GM12873 (cell line): ENCODE measurements around the gene ANKRD26.

Experiments used
- TF ChIP-seq, protein P1 (sequence below): IDR thresholded peaks from 2 replicates; pipeline ENCODE4 v1.5.1; 2012; ENCODE audit warnings: low read depth, mild to moderate bottlenecking, moderate library complexity, low read length, control low read depth; ENCODE audit not compliant: insufficient read depth; ENCODE audit errors: missing control alignments

Gene ANKRD26

GRCh38 chr10:26981232-26981824 lies 119.0 kb downstream of the ANKRD26 start:
- TF ChIP-seq, protein P1, sequence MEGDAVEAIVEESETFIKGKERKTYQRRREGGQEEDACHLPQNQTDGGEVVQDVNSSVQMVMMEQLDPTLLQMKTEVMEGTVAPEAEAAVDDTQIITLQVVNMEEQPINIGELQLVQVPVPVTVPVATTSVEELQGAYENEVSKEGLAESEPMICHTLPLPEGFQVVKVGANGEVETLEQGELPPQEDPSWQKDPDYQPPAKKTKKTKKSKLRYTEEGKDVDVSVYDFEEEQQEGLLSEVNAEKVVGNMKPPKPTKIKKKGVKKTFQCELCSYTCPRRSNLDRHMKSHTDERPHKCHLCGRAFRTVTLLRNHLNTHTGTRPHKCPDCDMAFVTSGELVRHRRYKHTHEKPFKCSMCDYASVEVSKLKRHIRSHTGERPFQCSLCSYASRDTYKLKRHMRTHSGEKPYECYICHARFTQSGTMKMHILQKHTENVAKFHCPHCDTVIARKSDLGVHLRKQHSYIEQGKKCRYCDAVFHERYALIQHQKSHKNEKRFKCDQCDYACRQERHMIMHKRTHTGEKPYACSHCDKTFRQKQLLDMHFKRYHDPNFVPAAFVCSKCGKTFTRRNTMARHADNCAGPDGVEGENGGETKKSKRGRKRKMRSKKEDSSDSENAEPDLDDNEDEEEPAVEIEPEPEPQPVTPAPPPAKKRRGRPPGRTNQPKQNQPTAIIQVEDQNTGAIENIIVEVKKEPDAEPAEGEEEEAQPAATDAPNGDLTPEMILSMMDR, result no peak

GRCh38 chr10:26978519-26978918 lies 121.8 kb downstream of the ANKRD26 start:
- TF ChIP-seq, protein P1, result no peak

DNA sequence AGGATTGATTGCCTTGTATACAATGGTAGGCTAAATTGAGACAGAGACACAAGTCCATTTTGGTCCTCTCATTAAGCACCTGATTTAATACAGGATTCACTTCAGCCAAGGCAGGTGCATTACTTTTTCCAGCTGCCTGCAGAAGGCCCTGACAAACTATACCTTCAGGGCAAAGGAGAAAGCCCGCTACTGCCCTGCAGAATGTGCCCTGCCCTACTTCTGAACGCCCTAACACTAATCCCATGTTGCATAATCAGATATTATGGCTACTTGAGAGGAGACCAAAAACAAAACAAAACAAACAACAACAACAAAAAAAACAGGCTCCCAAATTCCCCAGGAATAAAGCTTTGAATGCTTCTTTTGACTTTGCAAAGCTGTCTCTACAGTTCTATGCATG lies 122.7 kb downstream of the ANKRD26 start:
- TF ChIP-seq, protein P1, result no peak

GRCh38 chr10:26970667-26971066 lies 129.6 kb downstream of the ANKRD26 start:
- TF ChIP-seq, protein P1, result no peak

GRCh38 chr10:26969145-26969926 lies 131.0 kb downstream of the ANKRD26 start:
- TF ChIP-seq, protein P1, result no peak

DNA sequence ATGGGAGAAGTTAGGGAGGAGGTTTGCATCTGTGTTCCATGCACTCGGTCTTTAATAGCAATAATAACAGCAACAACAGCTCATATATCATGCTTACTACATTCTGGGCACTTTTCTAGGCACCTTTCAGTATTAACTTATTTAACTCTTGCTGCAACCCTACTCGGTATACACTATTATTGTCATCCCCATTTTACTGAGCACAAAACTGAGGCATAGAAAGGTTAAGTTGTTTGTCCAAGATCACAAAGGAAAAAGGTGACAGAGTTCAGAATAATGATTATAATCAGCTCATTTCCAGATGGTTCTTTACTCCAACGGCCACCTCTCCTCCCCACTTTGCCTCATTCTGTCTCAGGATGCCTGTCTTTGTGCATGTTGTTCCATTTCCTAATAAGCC lies 137.5 kb downstream of the ANKRD26 start:
- TF ChIP-seq, protein P1, result no peak

- TF ChIP-seq, protein P1, result no peak
Measured at GRCh38 chr10:26960308-26960707, 140.0 kb downstream of the ANKRD26 start.
